Hypothalamus (tissue), 51 donors: Measurements from ENCODE around the gene SLC7A11.

Source experiments
- DNase-seq, 51 donors: peaks; one replicate each; lab custom pipeline; 2025; lab: John Stamatoyannopoulos, UW

SLC7A11 gene

DNA sequence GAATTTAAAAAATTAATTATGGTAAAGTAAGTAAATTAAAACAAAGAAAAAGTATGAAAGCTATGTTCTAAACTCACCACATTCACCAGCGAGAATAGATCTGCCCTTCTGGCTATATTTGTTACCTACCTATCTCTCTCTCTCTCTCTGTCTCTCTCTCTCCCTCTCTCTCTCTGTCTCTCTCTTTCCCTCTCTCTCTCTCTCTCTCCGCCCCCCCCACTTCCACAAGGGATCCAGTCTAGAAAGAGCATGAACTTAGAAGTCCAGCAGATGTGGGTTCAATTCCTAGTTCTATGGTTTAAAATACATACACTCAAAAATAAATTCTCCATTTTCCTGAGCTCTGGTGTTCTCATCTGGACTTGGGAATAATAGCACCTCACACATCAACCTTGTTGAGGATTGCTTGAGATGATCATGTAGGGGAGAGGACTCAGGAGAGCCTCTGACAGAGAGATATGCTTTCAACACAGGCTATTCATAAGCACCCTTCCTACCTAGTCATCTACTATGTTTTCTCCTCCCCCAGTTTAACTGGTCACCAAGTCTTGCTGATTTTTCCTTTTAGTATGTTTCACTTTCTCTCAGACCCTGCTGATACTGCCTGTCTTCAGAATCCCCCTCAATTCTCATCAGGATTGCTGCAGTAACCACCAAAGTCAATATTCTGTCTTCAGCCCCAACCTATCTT lies 64.7 kb downstream of the SLC7A11 start:
- DNase-seq = no peak

DNA sequence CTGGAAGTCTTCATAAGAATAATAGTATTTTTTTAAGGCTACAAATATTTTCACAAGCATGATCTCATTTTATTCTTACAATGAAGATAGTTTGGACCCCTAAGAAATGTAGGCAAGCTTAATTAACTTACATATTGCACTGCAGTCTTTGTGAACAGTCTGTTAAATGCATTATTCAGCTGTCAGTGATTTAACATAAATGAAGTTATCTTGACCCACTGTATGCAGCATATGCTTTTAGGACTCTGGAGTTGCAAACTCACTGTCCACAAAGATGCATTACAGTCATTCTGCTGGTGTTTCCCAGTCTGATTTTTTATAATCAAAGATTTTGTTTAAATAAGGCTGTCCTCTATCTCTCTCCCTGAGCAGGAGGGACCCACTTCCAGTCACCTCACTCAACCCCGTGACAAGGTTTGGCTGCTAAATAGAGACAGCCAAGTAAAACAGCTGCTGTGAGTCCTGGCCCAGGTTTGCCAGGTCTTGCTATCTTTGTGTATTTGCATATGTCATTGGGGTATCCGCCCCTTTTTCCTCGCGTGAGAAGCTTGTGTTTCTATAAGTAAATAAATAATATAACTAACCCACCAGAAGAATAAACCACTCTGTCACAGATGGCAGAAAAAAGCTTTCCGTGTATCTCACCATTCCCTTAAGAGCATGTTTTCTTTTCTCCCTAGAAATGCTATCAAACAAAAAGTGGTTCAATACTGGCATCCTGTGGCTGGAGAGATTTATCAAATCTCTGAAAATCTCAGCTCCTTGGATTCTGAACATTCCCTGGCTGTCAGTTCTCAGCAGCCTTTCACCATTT lies 67.0 kb downstream of the SLC7A11 start:
- DNase-seq = no peak

DNA sequence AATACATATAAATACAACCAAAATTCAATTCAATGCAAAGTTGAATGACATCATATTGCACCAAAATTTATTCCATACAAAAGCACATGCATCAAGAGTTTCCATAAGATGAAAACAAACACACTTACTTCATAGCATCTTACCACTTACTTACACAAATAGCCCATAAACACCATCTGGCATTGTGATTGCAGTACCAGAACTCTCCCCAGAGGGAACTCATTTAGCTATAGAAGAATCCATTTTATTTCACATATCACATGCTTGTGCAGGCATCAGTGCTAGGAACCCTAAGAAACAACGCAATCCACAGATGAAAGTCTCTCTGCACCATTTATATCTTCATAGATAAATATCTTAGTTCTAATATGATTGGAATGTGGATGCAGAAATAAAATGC lies 77.9 kb downstream of the SLC7A11 start:
- no peak for DNase-seq

DNA sequence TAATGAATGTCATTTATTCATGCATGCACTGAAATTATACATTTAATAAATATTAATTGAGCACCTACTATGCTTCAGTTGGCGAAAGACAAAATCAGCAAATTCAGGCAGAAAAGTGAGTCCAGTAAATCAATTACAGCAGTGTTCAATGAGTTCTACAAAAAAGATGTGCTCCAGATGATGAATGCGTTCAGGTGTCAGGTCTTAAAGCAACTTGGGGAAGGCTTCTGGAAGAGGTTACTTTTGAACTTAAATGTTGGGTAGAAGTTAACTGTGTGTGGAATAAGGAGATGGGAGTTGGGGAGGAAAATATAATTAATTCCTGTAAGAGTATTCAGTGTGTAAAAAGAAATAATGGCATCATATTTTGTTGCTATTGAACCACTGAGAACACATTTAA lies 79.0 kb downstream of the SLC7A11 start:
- no peak for DNase-seq

DNA sequence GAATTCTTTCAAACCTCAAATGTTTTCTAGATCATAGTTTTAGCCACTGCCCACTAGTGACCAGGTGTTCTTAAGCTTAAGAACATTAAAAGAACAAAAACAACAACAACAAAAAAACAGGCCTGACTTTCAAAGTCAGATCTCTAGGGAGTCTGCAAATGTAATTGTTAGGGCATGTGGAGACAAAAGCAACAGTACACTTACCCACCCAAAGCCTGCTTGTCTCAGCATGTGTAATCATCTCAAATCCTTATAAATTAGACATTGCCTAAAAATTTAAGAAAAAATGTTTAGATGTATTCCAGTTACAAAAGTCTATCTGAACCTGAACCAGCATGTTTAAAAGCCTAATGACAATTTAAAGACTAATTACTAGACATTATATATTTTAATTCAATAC lies 79.9 kb downstream of the SLC7A11 start:
- no peak for DNase-seq

DNA sequence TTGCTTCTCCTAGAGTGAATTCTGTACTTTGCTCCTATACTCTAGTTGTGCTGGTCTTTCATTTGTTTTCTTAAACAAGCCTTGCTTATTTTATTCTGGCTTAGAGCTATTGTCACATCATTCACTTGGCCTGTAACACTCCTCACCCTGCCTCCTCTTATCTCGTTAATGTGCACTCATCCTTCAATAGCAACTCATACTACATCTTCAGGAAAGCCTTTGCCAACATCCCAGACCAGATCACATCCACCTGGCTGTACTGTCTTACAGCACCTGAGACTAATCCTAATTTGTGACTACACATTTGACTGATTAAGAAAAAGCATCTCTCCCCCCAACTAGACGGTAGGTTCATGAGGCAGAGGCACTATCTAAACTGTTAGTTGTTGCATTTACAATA lies 80.8 kb downstream of the SLC7A11 start:
- DNase-seq = no peak

DNA sequence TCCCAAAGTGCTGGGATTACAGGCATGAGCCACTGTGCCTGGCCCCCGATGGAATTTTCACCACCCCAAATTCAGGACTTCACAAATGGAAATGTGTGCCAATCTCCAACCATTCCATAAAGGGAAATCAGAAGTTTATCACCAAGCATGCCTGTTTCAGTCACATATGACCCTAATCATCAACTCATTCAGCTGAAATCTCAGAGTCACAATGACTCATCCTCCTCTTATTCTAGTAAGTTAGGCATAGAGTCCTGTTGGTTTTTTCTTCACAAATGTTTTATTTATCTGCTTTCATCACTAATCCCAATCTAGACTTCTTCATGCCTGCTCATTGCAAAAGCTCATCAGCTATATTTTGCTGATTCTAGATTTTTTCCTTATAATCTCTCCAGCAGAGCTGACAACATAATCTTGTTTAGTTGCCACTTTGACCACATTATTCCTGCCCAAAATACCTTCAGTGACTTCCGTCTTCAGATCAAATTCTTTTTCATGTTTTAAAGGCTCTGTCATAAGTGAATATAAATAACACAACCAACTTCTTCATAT lies 83.3 kb downstream of the SLC7A11 start:
- no peak for DNase-seq

DNA sequence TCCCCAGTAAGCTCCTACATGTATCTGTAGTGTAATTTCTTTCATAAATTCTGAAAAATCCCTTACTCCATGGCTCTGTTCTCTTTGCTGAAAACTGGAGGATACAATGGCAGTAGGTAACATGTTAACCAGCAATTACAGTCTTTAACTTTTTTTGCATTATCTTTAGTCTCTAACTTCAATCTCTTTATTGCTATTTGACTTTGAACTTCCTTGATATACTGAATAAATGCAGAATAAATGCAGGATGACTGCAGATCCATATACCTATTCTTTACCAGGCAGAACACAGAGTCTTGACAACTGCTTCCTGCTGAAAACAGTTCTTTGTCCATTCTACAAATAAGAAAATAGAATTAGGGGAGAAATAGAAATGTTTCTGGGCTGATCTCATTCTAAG lies 101.3 kb downstream of the SLC7A11 start:
- DNase-seq = no peak

DNA sequence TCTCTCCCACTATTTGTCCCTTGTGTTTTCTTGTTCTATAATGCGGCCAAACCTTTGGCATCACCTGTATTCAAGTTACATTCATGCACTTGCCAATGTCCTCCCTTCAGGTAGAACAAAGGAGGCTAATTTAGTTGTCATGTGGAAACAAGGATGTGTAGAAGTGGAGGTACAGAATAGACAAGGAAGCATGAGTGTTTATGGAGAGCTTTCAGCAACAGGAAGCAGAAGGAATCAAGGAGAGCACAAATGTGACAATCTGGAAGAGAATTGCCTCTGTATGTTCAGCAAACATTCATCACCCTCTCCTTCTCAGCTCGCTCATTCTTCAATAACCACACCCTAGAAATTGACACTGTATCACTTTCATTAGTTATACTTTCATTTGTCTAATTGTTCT lies 103.4 kb downstream of the SLC7A11 start:
- no peak for DNase-seq

DNA sequence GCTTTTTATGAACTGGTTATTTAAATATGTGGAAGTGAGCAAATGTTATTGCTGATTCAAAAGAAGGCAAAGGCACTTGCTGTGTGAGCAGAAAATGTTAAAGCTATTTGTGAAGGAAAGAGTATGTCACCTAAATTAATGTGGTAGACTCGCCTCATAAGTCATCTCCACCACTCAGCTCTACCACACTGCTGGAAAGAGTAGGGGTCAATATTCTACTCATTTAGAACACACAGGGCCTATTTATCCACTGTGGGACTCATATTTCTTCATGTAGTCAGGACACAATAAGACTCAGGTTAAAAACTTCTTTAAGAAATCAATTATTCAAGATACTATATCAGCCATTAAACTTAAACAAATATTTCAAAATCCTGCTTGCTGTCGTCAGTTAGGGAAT lies 106.5 kb downstream of the SLC7A11 start:
- no peak for DNase-seq

DNA sequence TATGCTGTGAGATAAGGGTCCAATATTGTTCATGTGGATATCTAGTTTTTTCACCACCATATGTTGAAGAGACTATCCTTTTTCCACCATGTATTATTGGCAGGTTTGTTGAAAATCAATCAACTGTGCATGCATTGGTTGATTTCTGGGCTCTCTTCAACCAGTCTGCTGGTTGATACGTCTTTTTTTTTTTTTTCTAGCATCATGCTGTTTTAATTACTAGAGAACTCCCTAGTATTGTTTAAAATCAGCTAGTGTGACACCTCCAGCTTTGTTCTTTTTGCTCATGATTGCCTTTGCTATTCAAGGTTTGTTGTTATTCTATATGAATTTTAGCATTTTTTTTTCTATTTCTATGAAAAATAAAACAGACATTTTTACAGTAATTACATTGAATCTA lies 123.9 kb downstream of the SLC7A11 start:
- no peak for DNase-seq

DNA sequence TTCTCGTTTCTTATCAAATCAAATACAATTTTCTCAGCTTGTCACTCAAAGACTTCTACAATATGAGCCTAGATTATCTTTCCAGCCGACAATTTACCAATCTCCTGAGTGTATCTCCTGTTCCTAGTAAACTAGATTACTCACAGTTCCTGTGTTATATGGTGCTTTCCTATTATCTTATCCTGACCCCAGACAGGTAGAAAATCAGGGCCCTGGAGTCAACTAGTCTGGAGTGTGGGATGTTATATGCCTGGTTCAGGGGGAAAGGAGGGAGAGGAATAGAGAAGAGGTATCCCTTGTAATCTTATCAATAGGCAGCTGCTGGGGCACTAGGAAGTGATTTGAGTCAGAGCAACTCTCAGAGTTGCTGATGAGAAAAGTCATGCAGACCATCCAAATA lies 127.1 kb downstream of the SLC7A11 start:
- no peak for DNase-seq

DNA sequence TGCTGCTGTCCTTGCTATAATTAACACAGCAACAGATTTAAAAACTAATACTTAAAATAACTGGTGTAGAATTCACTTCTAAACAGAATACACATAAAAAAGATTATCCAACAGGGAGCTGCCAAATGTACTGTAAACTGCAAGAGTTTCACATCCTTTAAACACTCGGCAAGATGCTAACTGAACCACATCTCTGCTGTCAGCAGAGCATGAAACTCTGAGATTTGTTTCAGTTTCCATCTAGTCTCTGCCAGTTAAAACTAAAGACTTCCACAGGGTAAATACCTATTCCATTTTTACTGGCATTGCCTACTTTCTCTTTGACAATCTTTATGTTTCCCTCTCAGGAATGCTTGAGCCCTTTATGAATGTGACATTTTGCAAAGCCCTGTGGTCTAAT lies 127.7 kb downstream of the SLC7A11 start:
- no peak for DNase-seq
